Testis (tissue), 3 donors: ENCODE measurements around the gene P2RY12. TPM values are rescaled to one million over a fixed set of nuclear protein-coding genes. Genes with fewer than 3 reads are reported as not detected.

Experiments
- DNase-seq: peaks from one replicate; pipeline ENCODE4 v3.0.0-alpha.2; 2019
- H3K27ac ChIP-seq, 2 donors: fragments of 200-600 bp; sonication (generic); one replicate each; pipeline ENCODE4 v1.5.1; 2019
- H3K27me3 ChIP-seq: fragments of 200-600 bp; sonication (generic); one replicate; pipeline ENCODE4 v1.5.1; 2019
- H3K36me3 ChIP-seq: fragments of 200-600 bp; sonication (generic); one replicate; pipeline ENCODE4 v1.5.1; 2017; ENCODE audit warnings: low read depth; ENCODE audit errors: missing control alignments
- H3K4me1 ChIP-seq: fragments of 200-600 bp; sonication (generic); one replicate; pipeline ENCODE4 v1.5.1; 2019
- H3K4me3 ChIP-seq, 2 donors: fragments of 200-600 bp; sonication (generic); one replicate each; pipeline ENCODE4 v1.5.1; 2017 to 2019
- H3K9me3 ChIP-seq: fragments of 200-600 bp; sonication (generic); one replicate; pipeline ENCODE4 v1.5.1; 2017
- CTCF ChIP-seq, 3 experiments: fragments of 450-650 bp in 2 of 3; fragments of 200-600 bp in 1 of 3; sonication (generic) in 1 of 3; IDR thresholded peaks; one replicate each; pipeline ENCODE4 v1.5.1; 2016 to 2019; ENCODE audit warnings: antibody characterized with exemption in 3 of 3, mild to moderate bottlenecking in 2 of 3, moderate library complexity in 1 of 3
- POLR2A ChIP-seq: fragments of 450-650 bp; IDR thresholded peaks from one replicate; pipeline ENCODE4 v1.6.1; 2017; ENCODE audit warnings: antibody characterized with exemption, mild to moderate bottlenecking, moderate library complexity
- WGBS, 2 donors: methylation state at CpG; one replicate each; pipeline ENCODE4 v1.1.5; 2018; 5-methylcytosine and 5-hydroxymethylcytosine counted together
- intact Hi-C: fragments of 100-400 bp; cut with DNase I; formaldehyde crosslinking; loops from one replicate; pipeline ENCODE4 v1.15.1; 2023; ENCODE audit warnings: low total_unique reads
- polyA plus RNA-seq: library from polyadenylated mRNA; stranded (reverse); fragments of 350-450 nt; fragmentation: Illumina TruSeq; extraction: RNeasy Lipid Tissue Mini Kit (QIAGEN cat#74804); gene quantifications from one replicate; pipeline ENCODE4 v1.2.3, GENCODE V29; 2014; ENCODE audit warnings: low read depth, low replicate concordance; ENCODE audit not compliant: insufficient read depth
- total RNA-seq, 2 donors: library from RNA; depleted of rRNA; stranded (reverse); fragments of >200 nt; gene quantifications; one replicate each; pipeline ENCODE4 v1.2.3, GENCODE V29; 2016

The P2RY12 gene
- total and polyA plus RNA-seq, 3 donors from 2014 or later = 0.47 TPM; not detected in 2

GRCh38 chr3:151419806-151420205, 35.3 kb upstream of the P2RY12 start:
- intact Hi-C loops = no loop called here
- Histone ChIP-seq H3K36me3 (no peaks in the 10 kb centered on the region), H3K4me3 (no peak overlapping the region), H3K27ac (no peak overlapping the region), H3K4me1 (no peaks in the 10 kb centered on the region), H3K27me3 (no peaks in the 10 kb centered on the region), H3K9me3 (no peaks in the 10 kb centered on the region)
- no peak for DNase-seq
- WGBS, 2 donors = 74 to 91% methylated on average over 6 of the region's 6 CpGs
- TF ChIP-seq CTCF (IDR thresholded peaks at IDR 0.05) (no peak), POLR2A (no peak)

- no peak for DNase-seq
- no peaks in the 10 kb centered on the region for H3K36me3 ChIP-seq
- intact Hi-C loops = no loop called here
- H3K4me1 ChIP-seq = no peaks in the 10 kb centered on the region
- TF ChIP-seq CTCF (IDR thresholded peaks at IDR 0.05) = no peak
- no peak for TF ChIP-seq POLR2A
- H3K27ac ChIP-seq = no peak overlapping the region
- WGBS, 2 donors = 82 to 96% methylated on average over 1 of the region's 1 CpG
- no peak overlapping the region for H3K4me3 ChIP-seq
- H3K27me3 ChIP-seq = no peaks in the 10 kb centered on the region
- H3K9me3 ChIP-seq = no peaks in the 10 kb centered on the region
Observed at GRCh38 chr3:151415289-151415688, 30.7 kb upstream of the P2RY12 start.

GRCh38 chr3:151412989-151413388, 28.4 kb upstream of the P2RY12 start:
- no peak for TF ChIP-seq CTCF (IDR thresholded peaks at IDR 0.05)
- no peak for TF ChIP-seq POLR2A
- Histone ChIP-seq H3K27ac (no peak overlapping the region), H3K4me1 (no peaks in the 10 kb centered on the region), H3K36me3 (no peaks in the 10 kb centered on the region), H3K9me3 (no peaks in the 10 kb centered on the region), H3K27me3 (no peaks in the 10 kb centered on the region), H3K4me3 (no peak overlapping the region)
- DNase-seq = no peak
- intact Hi-C loops = no loop called here
- 88 to 90% methylated on average over 5 of the region's 5 CpGs for WGBS, 2 donors

GRCh38 chr3:151410891-151411559, 26.5 kb upstream of the P2RY12 start:
- no peaks in the 10 kb centered on the region for H3K4me1 ChIP-seq
- no peaks in the 10 kb centered on the region for H3K27me3 ChIP-seq
- intact Hi-C loops = no loop called here
- no peaks in the 10 kb centered on the region for H3K36me3 ChIP-seq
- H3K4me3 ChIP-seq = no peak overlapping the region
- WGBS, 2 donors = 88 to 93% methylated on average over 9 of the region's 9 CpGs
- no peak for DNase-seq
- H3K27ac ChIP-seq = no peak overlapping the region
- no peak for TF ChIP-seq POLR2A
- H3K9me3 ChIP-seq = no peaks in the 10 kb centered on the region

- Histone ChIP-seq H3K27ac (no peak overlapping the region), H3K27me3 (no peaks in the 10 kb centered on the region), H3K4me3 (no peak overlapping the region), H3K9me3 (no peaks in the 10 kb centered on the region), H3K4me1 (no peaks in the 10 kb centered on the region), H3K36me3 (no peaks in the 10 kb centered on the region)
- WGBS, 2 donors = 98% methylated on average over 2 of the region's 2 CpGs
- intact Hi-C loops = no loop called here
- no peak for DNase-seq
- no peak for TF ChIP-seq CTCF (IDR thresholded peaks at IDR 0.05)
- no peak for TF ChIP-seq POLR2A
Observed at GRCh38 chr3:151407928-151408327, 23.4 kb upstream of the P2RY12 start.
